GM21619 (cell line): ENCODE data around the gene OR4K13.

ENCODE experiments used
- ATAC-seq: cut with Tn5 transposase; IDR thresholded peaks from one replicate; pipeline ENCODE4 v1.9.1; 2021; ENCODE audit not compliant: unreplicated experiment

Gene OR4K13

DNA sequence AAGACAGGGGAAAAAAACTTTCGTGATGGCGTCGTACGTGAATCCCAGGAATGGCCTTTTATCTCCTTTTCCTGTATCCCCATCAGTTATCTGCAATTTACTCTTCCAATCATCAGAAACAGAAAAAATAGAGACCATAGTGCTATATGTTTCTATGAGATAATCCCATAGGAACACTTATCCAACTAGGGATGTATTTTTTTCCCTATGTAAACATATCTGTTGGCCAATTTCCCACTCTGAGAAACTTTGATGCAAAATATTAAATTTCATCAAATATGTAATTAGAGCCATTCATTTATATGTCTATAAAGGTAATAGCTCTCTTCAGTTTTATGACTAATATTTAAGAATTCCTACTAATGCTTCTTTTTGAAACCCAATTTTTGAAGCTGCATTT lies at the start of gene OR4K13:
TSS of gene OR4K13 (minus strand) at position 101 of the 400 bp plus-strand sequence. CDS start 1,280 bp downstream, outside the sequence.
- no peak for ATAC-seq

DNA sequence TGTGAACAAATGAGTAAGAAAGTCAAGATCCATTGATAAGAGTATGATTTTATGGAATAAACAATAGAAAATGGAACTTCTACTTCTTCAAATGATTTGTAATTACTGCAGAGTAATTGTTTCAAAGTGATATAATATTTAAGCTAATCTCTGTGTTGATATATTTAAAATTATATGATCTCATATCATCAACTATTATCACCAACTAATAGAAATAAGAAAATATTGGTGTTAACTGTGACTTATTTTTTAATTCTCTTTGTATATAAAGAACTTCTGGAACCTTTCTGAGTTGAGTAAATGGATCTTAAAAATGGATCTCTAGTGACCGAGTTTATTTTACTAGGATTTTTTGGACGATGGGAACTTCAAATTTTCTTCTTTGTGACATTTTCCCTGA lies 23.9 kb upstream of the OR4K13 start, which contains the start of gene OR4L1:
TSS of gene OR4L1 (plus strand) at position 301 of the 400 bp plus-strand sequence. CDS start at position 301, 0 bp downstream.
- no peak for ATAC-seq

GRCh38 chr14:20048202-20048601 lies 12.4 kb upstream of the OR4K13 start:
- no peak for ATAC-seq

DNA sequence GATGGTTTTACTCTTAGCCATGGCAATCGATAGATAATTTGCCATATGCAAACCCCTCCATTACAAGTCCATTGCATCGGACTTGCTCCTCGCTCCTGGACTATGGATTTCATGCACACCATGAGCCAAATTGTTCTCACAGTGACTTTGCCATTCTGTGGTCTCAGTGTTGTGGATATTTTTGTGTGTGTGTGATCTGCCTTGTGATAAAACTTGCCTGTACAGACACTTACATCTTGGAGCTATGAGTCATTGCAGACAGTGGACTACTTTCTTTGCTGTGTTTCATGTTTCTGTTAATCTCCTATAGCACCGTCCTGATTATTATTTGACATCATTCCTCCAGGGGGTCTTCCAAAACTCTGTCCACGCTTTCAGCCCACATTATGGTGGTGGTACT lies 8.4 kb upstream of the OR4K13 start:
- no peak for ATAC-seq

DNA sequence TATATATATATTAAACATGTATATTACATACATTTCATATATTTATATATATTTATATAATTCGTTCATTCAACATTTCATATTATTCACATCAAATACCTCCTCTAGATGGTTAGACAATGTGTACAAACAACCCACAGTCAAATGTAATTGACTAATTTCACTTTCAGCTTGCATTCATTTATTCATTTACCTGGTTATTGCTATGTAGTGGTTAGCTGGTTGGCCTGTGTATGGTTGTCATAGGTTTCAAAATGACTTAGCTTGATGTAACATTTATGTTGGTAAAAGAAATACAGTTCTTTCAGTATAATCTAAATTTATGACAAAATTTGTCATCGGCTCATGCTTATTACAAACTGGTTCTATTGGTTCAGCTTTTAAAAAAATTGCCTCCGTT lies 389 bp downstream of the OR4K13 start:
- ATAC-seq = no peak

DNA sequence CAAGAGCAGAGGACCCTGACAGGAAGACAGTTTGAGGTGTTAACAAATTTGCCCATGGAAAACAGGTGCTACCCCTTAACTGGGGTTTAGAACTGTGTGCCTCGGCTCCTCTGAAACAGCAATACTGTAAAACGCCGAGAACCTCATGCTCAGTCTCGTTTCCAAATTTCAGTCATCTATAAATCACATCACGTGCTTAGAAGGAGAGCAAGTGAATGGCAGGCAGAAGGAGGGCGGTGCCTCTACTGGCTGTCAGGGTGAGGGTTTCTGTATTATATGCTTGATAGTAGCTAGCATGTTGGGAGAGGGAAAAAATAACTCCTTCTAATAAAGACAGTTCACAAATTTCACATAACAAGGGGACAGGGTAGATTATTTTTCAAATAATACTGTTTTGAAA lies 4.8 kb downstream of the OR4K13 start:
- no peak for ATAC-seq

- ATAC-seq = no peak
Observed at GRCh38 chr14:20019257-20019865, 16.5 kb downstream of the OR4K13 start, which contains the start of gene OR4K14. Gene OR4K14 (minus strand): TSS chr14:20019307. CDS start chr14:20015193, 4,114 bp downstream.

- ATAC-seq = no peak
Observed at GRCh38 chr14:20008156-20008555, 27.7 kb downstream of the OR4K13 start.

GRCh38 chr14:20002319-20002718 lies 33.5 kb downstream of the OR4K13 start:
- ATAC-seq = no peak

DNA sequence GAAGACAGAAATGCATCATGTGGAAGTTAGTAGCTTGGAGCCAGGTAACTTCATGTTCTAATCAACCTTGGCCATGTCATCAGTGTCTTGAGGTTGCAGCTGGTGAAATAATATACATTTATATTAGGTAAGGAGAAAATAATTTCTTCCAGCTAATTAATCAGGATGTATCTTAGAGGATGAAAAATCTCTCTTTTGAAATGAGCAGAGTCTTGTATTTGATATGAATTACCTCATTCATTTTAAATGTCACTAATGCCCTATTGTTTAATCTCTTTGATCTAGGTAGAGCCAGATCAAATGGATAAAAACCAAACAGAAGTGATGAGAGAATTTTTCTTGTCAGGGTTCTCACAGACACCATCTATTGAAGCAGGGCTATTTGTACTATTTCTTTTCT lies 34.0 kb downstream of the OR4K13 start, which contains the start of gene OR4Q2:
TSS of gene OR4Q2 (plus strand) at position 301 of the 400 bp plus-strand sequence.
- ATAC-seq = no peak

- no peak for ATAC-seq
Observed at GRCh38 chr14:19993438-19993837, 42.4 kb downstream of the OR4K13 start.
